ENCODE data around the gene PLA2G4C. TPM values are rescaled to one million over a fixed set of nuclear protein-coding genes. Genes with fewer than 3 reads are reported as not detected.

PLA2G4C gene
- polyA plus RNA-seq, 3 donors, result 3.8 to 14.5 (median 8.5) TPM

DNA sequence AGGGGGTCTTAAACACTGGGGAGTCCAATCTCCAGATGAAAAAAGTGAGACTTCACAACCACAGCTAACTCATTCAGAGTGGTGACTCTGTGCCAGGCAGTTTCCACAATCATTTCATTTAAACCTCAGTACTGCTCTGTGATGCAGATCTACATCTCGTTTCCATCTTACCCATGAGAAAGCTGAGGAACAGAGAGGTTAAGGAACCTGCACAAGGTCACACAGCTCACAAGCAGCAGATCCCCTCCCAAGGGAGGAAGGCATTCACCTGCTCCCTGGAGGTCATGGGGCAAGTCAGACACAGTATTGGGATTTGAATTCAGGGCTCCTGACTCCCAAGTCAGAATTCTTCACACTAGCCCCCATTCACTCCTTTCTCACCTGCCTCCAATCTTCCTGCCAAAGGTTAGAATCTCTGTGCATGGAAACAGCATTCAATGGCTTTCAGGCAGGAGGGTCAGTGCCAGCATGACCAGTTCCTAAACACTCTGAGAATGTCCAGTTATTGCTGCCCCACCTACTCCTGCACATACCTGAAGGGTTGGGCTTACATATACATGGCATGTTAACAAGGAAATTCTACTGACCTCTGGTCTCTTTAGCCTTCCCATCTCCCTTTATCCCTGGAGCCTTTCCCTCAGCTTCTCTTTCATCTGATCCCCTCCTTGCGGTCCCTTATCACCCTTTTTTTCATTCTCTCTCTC is 68.6 kb downstream of the PLA2G4C start:
- Histone ChIP-seq H3K27ac (ENCODE audit: low read depth in 1 of 2, low read length in 2 of 2) (no peak overlapping the region), H3K4me2 (replicated peaks; ENCODE audit: extremely low read depth, low read length, poor library complexity, severe bottlenecking) (no peak overlapping the region), H3K27me3 (ENCODE audit: control insufficient read depth in 2 of 2, insufficient read depth in 2 of 2, low read length in 2 of 2) (no peaks in the 10 kb centered on the region), H3K79me2 (ENCODE audit: insufficient read depth, low read length) (no peaks in the 10 kb centered on the region), H4K20me1 (ENCODE audit: insufficient read depth, low read length) (no peaks in the 10 kb centered on the region), H3K4me3 (replicated peaks in 1 of 3; ENCODE audit: low read depth in 2 of 3, low read length in 3 of 3) (no peak overlapping the region), H3K36me3 (replicated peaks in 1 of 2; ENCODE audit: control insufficient read depth in 1 of 2, insufficient read depth in 2 of 2, low read length in 2 of 2) (no peaks in the 10 kb centered on the region), H3K9me3 (replicated peaks in 1 of 2; ENCODE audit: control insufficient read depth in 1 of 2, insufficient read depth in 1 of 2, low read length in 2 of 2) (peaks cover 6 to 15% of the 10 kb centered on the region in 2 donors), H3K4me1 (ENCODE audit: control insufficient read depth in 1 of 2, insufficient read depth in 2 of 2, low read length in 2 of 2) (no peaks in the 10 kb centered on the region), H2AFZ (ENCODE audit: insufficient read depth, low read depth, low read length, poor library complexity, severe bottlenecking) (no peak overlapping the region), H3K9ac (ENCODE audit: insufficient read depth, low read length, poor library complexity, severe bottlenecking) (no peak overlapping the region)
- TF ChIP-seq, protein P1, sequence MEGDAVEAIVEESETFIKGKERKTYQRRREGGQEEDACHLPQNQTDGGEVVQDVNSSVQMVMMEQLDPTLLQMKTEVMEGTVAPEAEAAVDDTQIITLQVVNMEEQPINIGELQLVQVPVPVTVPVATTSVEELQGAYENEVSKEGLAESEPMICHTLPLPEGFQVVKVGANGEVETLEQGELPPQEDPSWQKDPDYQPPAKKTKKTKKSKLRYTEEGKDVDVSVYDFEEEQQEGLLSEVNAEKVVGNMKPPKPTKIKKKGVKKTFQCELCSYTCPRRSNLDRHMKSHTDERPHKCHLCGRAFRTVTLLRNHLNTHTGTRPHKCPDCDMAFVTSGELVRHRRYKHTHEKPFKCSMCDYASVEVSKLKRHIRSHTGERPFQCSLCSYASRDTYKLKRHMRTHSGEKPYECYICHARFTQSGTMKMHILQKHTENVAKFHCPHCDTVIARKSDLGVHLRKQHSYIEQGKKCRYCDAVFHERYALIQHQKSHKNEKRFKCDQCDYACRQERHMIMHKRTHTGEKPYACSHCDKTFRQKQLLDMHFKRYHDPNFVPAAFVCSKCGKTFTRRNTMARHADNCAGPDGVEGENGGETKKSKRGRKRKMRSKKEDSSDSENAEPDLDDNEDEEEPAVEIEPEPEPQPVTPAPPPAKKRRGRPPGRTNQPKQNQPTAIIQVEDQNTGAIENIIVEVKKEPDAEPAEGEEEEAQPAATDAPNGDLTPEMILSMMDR (IDR thresholded peaks at IDR 0.05), result no peak
- Mint-ChIP-seq H3K9me3 (peaks cover 2 to 22% (median 12%) of the 10 kb centered on the region in 7 donors), H3K36me3 (no peaks in the 10 kb centered on the region), H3K4me3 (no peak overlapping the region), H3K27me3 (ENCODE audit: low read depth in 3 of 3) (peaks cover 2 to 10% (median 6%) of the 10 kb centered on the region in 3 donors), H3K4me1 (no peaks in the 10 kb centered on the region), H3K27ac (no peak overlapping the region)
- intact Hi-C loops (cut with micrococcal nuclease), result no loop called here
- WGBS (ENCODE audit: insufficient coverage), result 100% methylated on average over 1 of the region's 2 CpGs
- no peak for DNase-seq

DNA sequence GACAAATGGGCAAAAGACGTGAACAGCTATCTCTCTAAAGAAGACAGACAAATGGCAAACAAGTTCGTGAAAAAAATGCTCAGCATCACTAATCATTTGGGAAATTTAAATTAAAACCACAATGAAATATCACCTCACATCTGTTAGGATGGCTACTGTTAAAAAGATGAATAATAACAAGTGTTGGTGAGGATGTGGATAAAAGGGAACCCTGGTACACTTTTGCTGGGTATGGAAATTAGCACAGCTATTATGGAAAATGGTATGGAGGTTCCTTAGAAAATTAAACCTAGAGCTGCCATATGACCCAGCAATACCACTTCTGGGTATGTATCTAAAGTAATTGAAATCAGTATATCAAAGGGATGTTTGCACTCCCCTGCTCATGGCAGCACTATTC is 73.9 kb downstream of the PLA2G4C start:
- TF ChIP-seq, protein P1 (IDR thresholded peaks at IDR 0.05), result no peak
- no peak overlapping the region for H2AFZ ChIP-seq (ENCODE audit: insufficient read depth, low read depth, low read length, poor library complexity, severe bottlenecking)
- no peak overlapping the region for H3K27ac ChIP-seq (ENCODE audit: low read depth in 1 of 2, low read length in 2 of 2)
- H3K36me3 Mint-ChIP-seq, result no peaks in the 10 kb centered on the region
- no peaks in the 10 kb centered on the region for H3K4me1 Mint-ChIP-seq
- H3K4me3 ChIP-seq (replicated peaks in 1 of 3; ENCODE audit: low read depth in 2 of 3, low read length in 3 of 3), result no peak overlapping the region
- H3K9me3 ChIP-seq (replicated peaks in 1 of 2; ENCODE audit: control insufficient read depth in 1 of 2, insufficient read depth in 1 of 2, low read length in 2 of 2), result peaks cover 12 to 14% of the 10 kb centered on the region in 2 donors
- H3K4me2 ChIP-seq (replicated peaks; ENCODE audit: extremely low read depth, low read length, poor library complexity, severe bottlenecking), result no peak overlapping the region
- H3K27ac Mint-ChIP-seq, result no peak overlapping the region
- H3K79me2 ChIP-seq (ENCODE audit: insufficient read depth, low read length), result no peaks in the 10 kb centered on the region
- H3K36me3 ChIP-seq (replicated peaks in 1 of 2; ENCODE audit: control insufficient read depth in 1 of 2, insufficient read depth in 2 of 2, low read length in 2 of 2), result no peaks in the 10 kb centered on the region
- H3K27me3 Mint-ChIP-seq (ENCODE audit: low read depth in 3 of 3), result peaks cover 4 to 12% (median 7%) of the 10 kb centered on the region in 3 donors
- no peaks in the 10 kb centered on the region for H3K27me3 ChIP-seq (ENCODE audit: control insufficient read depth in 2 of 2, insufficient read depth in 2 of 2, low read length in 2 of 2)
- H4K20me1 ChIP-seq (ENCODE audit: insufficient read depth, low read length), result no peaks in the 10 kb centered on the region
- no peak for DNase-seq
- WGBS (ENCODE audit: insufficient coverage), result no CpG with 5 or more reads among the region's 2 CpGs
- H3K9me3 Mint-ChIP-seq, result peaks cover 2 to 21% (median 13%) of the 10 kb centered on the region in 7 donors
- intact Hi-C loops (cut with micrococcal nuclease), result no loop called here
- H3K9ac ChIP-seq (ENCODE audit: insufficient read depth, low read length, poor library complexity, severe bottlenecking), result no peak overlapping the region
- no peak overlapping the region for H3K4me3 Mint-ChIP-seq
- no peaks in the 10 kb centered on the region for H3K4me1 ChIP-seq (ENCODE audit: control insufficient read depth in 1 of 2, insufficient read depth in 2 of 2, low read length in 2 of 2)
